Sciatic nerve (tissue), 2 donors: Measurements from ENCODE around the gene DAGLA. TPM values are rescaled to one million over a fixed set of nuclear protein-coding genes. Genes with fewer than 3 reads are reported as not detected.

Experiments used
- ATAC-seq: fragments of 200-7000 bp; cut with Tn5 transposase; one replicate; pipeline ENCODE4 v1.9.1; 2020; ENCODE audit warnings: mild to moderate bottlenecking, moderate library complexity
- DNase-seq: peaks from one replicate; pipeline ENCODE4 v3.0.0-alpha.2; 2020; ENCODE audit warnings: low spot score
- intact Hi-C: fragments of 100-400 bp; cut with DNase I; formaldehyde crosslinking; loops from one replicate; pipeline ENCODE4 v1.14.2; 2022
- total RNA-seq: library from RNA; stranded (reverse); fragmentation: NEBNext Ultra II Directional; extraction: Animal tissue kit (Norgen Biotek cat#: 25700); gene quantifications from one replicate; pipeline ENCODE4 v1.2.1, GENCODE V29; 2021
- donor health status: DM: no; HTN: no; CAD: no.
- donor health status: DM: no; HTN: no; CAD: no.

DAGLA gene
- total RNA-seq, 1 donor from 2014 or later, result 4.8 TPM

DNA sequence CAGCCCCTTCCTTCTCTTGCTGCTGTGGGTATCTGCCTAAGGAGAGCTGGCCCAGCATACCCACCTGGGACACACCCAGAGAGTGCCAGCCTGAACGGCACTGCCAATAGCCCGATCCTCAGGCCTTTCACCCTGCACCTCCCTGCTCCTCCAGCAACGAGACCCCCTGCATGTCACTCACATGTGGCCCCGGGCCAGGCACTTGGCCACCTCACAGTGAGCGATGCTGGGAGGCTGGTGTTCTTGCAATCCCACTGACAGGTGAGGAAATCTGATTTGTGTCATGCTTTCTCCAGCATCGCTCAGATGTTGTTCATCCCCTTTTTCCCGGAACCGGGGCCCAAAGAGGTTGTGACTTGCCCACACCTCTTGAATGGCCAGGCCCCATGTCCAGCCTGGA, 20.5 kb downstream of the DAGLA start:
- DNase-seq, result no peak
- intact Hi-C loops, result no loop called here
- no peak for ATAC-seq

DNA sequence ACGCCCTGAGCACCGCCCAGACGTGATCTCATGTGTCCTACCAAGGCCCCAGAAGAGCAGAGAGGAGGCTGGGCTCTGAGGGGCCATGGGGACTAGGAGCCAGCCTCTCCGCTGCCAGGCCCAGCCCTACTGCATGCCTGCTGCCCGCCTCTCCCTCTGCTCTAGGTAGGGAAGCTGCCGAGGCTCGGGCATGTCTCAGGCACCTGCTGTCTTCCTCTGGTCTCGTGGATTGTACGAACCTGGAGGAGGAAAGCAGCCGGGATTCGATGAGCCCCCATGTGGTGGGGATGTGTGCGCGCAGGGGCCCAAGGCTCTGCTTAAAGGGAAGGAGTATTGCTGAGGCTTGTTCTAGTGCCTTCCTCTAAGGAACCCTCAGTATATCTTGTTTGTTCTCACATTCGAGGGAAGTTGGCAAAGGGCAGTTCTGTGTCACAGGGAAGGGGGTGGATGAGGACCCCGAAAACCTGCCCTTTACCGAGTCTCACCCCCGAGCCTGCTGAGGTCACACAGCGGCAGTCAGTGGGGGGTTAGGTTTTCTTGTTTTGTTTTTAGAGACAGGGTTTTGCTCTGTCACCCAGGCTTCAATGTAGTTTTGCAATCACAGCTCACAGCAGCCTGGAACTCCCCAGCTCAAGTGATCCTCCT, 21.2 kb downstream of the DAGLA start:
- intact Hi-C loops, result no loop called here
- ATAC-seq, result no peak
- DNase-seq, result no peak

DNA sequence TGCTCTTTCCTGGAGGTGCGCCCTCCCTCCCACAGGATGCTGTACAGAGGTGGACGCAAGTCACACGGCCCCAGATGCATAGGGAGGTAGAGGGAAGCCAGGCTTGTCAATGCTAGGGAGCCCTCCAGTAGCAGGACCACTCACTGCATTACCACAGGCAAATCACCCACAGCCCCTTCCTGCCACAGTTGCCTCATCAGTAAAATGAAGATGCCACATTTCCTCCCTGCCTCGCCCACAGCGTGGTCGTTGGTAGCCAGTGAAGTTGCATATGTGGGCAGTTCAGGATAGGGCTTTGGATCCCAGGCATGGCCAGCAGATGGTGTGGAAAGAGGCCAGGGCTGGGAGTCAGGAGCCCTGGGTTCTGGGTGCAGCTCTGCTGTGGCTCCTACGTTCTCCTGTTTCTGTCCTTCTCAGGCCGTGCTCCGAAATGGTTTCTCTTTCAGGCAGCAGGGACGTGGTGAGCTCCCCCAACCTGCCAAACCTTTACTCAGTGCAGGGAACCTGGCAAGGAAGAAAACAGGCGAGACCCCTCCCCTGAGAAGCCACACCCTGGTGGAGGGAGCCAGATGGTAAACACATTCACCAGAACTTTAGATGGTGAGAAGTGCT, 22.6 kb downstream of the DAGLA start:
- intact Hi-C loops, result no loop called here
- DNase-seq (no peak), ATAC-seq (no peak)

DNA sequence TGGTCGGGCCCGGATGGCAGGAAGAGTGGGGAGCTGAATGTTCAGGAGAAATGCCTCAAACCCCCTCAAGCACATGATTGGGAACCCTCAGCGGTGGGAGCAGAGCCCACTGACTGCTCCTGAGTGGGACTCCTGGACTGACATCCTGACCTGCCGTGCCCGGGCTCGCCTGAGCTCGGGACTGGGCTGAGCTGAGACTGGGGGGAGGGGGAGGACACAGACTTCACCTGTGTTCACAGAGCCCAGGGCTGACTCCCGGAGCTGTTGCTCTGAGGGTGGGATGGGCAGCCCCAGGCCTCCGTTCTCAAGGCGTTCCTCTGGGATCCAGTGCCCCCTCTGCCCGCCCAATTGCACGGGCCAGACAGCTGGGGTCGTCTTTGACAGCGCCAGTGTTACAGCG, 24.6 kb downstream of the DAGLA start:
- DNase-seq, result no peak
- intact Hi-C loops, result loop anchor here (1.0 kb wide), 1 partner anchor 76 kb away; no protein-coding TSS in a partner anchor
- no peak for ATAC-seq

DNA sequence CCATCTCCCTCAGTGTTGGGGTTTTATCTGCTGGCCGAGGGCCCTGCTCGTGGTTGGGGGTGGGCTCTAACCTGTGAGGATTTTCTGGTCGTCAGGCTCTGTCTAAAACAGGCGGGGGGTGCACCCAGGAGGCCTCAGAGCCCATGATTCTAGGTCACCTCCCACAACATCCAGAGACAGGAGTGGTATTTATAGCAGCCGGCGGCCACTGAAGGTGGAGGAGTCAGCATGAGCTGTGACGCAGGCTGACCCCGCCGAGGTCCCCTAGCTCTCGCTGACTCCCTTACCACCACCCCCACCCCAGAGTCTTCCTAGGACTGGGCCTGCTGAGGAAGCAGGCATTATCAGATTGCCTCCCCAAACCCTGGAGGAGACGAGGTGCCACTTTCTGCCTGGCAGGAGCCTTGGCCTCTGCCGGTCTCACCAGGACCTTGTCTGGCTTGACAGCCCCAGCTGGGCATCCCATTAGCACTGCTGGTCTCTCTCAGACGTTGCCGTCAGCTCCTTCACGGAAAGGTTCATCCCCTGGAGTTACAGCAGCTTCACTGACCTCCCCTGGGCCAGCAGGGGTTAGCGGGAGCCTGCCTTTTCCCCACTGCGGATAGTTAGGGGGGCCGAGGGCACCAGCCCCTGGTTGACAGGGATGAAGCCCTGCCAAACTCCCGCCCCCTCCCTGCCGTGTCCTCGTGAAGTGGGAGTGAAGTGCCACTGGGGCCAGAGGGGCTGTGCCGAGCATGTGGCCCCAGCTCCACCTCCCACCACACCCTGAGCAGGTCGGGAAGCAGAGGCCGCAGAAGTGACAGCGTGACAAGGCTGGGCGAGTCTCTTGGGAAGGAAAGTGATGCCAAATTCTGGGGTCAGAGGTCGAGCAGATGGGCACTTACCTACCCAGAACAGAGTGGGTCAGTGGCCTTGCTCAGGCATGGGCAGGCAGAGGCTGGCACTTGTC, 26.5 kb downstream of the DAGLA start:
- intact Hi-C loops, result no loop called here
- ATAC-seq (peak; percentile 15), DNase-seq (no peak)

DNA sequence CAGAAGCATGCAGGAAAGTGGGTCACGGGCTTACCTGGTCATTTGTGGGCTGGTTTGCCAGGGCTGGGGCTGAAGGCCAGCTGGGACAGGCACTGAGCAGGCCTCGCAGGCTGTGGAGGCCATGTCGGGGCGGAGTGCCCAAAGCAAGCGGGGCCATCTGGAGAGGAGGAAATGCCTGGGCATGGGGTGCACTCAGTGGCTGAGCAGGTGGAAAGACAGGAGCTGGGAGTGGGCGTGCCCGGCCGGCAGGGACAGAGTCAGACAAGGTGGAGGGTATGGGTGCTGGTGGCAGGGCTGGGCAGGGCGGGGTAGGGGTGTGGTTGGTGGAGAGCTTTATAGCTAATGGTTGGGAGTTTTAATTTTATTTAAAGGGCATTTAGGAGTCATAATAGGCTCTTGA, 27.4 kb downstream of the DAGLA start:
- intact Hi-C loops, result no loop called here
- ATAC-seq, result no peak

DNA sequence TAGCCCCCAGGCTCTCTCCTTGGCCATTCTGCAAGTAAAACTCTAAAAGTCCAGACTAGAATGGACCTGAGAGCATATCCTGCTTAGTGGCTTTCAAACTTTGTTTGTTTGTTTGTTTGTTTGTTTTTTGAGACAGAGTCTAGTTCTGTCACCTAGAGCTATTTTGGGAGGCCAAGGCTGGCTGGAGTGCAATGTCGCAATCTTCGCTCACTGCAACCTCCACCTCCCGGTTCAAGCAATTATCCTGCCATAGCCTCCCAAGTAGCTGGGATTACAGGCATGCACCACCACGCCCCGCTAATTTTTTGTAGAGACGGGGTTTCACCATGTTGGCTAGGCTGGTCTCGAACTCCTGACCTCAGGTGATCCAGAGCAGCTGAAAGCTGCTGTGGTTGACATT, 28.9 kb downstream of the DAGLA start:
- no peak for ATAC-seq
- intact Hi-C loops, result no loop called here

More for the DNA sequence above, 27.4 kb downstream of the DAGLA start:
- no peak for DNase-seq

DNA sequence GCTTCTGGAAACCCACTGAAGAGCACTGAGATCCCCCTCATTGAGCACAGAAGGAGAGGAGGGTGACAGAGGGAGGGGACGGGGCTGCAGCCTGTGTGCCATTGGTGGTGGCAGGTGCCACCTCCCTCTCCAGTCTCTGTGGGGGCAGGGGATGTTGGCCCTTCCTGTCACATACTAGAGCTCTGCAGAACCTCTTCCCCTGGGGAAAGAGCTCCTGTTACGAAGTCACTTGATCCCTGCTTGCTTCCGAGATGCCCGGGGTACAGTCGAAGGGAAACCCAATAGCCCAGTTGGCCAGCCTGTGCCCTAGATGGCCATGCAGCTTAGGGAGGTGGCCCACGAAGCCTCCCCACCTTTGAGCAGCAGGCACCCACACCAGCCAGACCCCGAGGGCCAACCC, 29.4 kb downstream of the DAGLA start:
- DNase-seq (no peak), ATAC-seq (no peak)
- intact Hi-C loops, result no loop called here

More for the DNA sequence above, 28.9 kb downstream of the DAGLA start:
- DNase-seq, result no peak

DNA sequence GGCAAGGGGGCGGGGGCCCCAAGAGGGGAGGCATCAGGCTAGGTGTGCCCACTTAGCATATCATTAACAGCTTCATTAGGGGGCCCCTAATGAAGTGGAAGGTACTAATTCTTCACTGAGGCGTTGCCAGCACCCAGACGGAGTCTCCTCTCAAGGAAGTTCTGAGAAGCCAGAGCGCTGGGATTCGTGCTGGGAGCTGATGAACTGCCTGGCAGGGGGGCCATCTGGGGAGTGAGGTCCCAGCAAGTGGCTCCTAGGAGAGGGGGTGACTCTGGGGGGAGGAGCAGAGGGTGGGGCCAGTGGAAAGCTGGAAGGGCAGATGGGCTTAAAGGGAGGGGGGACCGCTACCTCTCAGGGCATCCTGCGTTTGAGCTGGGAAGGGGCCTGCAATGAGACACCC, 29.8 kb downstream of the DAGLA start:
- no peak for DNase-seq
- intact Hi-C loops, result no loop called here
- ATAC-seq, result no peak

DNA sequence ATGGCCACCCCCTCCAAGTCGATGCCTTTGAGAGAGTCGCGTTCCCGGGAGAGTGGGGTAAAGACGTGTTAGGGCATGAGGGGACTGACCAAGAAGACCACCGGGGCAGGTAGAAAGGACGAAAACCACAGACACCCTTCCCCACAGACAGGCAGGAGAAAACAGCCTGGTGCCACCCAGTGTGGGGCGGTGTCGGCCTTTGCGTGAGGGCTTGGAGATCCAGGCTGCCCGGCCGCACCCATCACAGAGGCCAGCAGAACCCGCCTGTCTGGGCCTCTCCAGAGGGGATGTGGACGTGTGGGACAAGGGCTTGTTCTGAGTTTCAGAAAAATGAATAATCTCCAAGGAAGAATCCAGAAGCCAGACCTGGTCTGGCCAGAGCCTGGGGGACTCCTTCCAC, 30.8 kb downstream of the DAGLA start:
- intact Hi-C loops, result no loop called here
- DNase-seq (no peak), ATAC-seq (no peak)

DNA sequence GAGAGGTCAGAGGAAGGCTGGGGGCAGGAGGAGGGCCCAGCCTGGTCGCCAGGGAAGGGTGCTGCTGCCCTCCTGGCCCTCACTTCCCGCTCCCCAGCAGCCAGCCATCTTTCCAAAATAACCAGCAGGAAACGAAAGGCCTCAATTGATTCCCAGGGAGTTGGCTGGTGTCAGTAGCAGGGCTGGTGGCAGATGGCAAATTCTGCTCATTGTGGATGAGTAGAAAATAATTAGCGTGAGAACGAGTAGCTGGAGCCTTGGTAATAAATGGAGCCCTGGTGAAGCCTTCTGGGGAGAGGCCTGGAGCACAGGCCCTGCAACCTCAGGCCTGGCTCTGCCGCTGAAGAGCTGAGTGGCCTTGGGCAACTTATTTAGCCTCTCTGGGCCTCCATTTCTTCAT, 31.3 kb downstream of the DAGLA start:
- DNase-seq (no peak), ATAC-seq (no peak)
- intact Hi-C loops, result no loop called here

DNA sequence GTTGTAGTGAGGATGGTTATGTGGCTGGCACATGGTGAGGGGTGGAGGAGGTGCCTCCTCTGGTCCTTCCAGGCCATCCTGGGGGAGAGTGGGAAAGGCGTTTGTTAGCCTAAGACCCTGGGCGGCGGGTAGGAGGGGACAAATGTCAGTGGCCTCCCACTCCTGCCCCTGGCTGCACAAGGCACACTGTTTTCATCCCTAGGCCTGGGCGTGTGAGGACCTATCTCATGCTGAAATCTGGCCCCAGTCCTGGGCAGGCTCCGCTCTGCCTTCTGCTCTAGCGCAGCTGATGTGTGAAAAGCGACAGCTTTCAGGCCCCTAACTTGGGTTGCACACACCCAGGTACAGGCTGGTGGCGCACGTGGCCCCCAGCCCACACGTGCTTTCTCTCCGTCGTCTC, 32.1 kb downstream of the DAGLA start:
- no peak for DNase-seq
- ATAC-seq, result no peak
- intact Hi-C loops, result no loop called here

DNA sequence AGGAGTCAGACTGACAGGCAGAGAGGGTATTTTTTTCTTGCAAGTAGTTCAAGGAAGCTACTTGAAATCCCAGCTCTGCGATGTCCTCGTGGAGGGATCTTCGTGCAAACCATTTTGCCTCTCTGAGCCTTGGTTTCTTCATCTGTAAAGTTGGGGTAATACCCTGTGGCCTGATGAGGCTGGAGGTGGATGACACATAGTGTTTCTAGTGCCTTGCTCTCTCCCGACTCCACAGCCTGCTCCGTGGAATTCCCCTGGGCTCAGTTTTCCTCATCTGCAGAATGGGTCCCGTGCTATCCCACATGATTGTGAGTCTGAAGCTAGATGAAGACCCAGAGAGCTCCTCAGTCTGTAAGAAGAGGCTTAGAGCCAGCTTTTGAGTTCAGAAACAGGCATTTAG, 32.7 kb downstream of the DAGLA start:
- intact Hi-C loops, result no loop called here
- ATAC-seq (no peak), DNase-seq (no peak)

DNA sequence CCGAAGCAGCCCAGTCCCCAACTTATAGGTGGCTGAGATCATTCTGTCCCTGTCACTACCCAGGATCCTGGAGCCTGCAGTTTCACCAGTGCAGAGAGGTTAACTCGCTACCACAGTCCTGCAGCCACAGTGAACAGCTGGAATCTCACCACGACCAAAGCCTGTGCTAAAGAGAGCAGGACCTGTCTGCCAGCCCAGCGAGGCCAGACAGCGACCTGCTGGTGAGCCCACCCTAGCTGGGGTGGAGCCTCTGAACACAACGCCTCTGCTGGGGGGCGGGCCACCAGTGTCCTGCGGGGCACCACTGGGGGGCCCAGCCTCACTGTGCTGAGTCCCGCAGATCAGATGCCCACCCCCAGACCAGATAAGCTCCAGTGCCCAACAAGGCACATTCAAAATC, 33.3 kb downstream of the DAGLA start:
- DNase-seq, result no peak
- intact Hi-C loops, result no loop called here

DNA sequence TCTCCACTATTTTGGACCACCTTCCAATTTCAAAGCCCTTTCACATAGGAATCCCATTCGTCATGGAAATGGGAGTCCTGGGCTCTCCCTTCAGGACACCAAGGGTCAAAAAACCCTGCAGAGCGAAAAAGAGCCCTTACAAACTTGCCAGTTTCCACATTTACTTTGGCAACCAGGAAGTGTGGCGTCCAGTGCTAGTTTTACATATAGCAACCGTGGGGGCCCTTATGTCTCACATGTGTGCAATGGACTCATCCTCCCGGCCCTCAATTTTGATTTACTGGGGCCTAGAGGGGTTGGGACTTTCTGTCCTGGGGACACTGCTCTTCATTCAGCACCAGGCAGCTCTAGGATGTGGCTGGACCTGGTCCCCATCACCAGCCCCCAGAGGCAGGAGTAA, 33.7 kb downstream of the DAGLA start:
- DNase-seq (no peak), ATAC-seq (no peak)
- intact Hi-C loops, result no loop called here

More for the DNA sequence above, 33.3 kb downstream of the DAGLA start:
- ATAC-seq, result no peak

DNA sequence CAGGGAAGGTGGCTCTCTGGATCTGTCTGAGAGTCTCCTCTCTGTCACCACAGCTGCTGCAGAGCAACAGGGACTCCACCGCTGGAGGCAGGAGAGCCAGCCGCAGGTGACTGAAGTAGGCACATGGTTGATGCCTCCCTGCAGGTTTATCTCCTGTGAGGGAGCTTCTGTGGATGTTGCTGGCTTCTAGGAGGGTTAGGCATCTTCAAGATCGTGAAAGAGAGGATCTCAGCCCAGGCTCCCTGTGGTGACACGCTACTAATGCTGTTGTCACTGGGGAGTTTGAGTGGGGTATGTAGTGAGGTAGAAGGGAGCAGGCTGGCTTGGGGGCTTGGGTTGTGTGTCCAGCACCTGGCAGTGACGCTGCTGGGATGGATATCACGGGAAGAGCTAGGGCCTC, 34.1 kb downstream of the DAGLA start:
- no peak for ATAC-seq
- intact Hi-C loops, result no loop called here

DNA sequence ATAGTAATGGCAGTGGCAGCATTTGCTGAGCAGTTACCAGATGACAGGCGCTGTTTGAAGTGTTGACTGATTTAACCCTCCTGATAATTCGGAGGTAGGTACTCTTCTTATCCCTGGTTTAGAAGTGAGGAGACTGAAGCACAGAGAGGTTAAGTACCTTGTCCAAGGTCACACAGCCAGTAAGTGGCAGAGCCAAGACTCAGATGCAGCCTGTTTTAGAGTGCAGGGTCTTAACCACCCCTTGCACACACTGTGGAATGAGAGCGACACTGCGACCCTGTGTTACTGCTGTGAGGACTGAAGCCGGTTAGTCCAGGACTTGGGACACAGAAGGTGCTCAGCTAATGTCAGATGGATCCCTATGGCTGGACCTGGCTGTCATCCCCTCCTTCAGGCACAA, 34.7 kb downstream of the DAGLA start:
- intact Hi-C loops, result no loop called here
- no peak for ATAC-seq
- DNase-seq, result no peak

More for the DNA sequence above, 34.1 kb downstream of the DAGLA start:
- no peak for DNase-seq

DNA sequence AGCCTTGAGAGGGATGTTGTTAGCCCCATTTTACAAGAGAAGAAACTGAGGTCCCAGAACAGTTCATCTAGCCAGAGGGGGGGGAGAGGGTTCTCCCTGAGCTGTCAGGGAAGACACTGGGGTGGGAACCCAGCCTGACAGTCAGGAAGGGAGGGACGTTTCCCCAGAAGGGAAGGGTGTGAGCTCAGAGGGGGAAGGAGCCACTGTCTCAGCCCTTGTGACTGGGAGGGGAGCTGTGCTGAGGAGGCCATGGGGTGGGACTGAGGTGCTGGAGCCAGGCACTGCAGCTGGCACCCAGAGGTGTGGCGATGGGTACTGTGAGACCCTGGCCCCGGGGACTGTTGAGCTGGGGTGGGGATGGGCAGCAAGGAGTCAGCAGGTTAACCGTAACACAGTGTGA, 35.7 kb downstream of the DAGLA start:
- DNase-seq (no peak), ATAC-seq (no peak)
- intact Hi-C loops, result no loop called here

DNA sequence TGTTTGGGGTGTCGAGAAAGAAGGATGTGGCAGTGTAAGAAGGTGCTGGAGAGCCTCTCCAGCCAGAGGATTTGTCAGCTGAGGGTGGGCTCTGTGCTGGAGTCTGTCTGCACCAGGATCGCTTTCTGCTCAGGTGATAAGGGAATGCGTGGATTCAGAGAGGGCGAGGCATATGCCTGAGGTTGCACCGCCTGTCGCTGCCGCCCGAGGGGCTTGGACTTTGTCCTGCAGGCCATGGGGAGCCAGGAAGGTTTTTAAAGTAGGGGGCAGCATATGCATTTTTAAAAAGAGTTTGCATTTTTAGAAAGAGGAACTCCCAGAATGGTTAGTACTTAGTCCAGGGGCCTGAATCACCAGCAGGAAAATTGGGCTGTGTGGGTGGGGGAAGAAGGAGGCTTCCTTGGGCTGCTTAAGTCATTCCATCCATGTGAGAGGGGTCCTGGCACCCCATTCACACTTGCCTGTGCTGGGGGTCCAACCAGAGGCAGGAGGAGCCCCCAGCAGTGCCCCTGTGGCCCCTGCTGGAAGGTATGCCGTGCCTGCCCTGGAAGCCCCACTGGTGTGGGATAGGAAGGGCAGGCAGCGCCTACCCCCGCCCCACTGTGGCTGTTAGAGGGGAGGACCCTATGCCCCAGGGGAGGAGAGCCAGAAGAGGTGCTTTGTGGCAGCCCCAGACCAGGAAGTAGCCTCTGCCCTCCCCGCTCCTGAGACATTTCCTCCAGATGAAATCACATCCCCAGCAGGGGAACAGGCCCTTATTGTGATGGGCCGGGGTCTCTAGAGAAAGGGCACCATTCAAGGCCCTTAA, 36.5 kb downstream of the DAGLA start:
- ATAC-seq (no peak), DNase-seq (no peak)
- intact Hi-C loops, result no loop called here
